Panc1 (cell line): ENCODE results near the gene PXDN.

ENCODE experiments used
- CTCF ChIP-seq: fragments of 450-650 bp; IDR thresholded peaks from 2 replicates; pipeline ENCODE4 v1.5.1; 2017; ENCODE audit warnings: mild to moderate bottlenecking
- REST ChIP-seq, 2 experiments: IDR thresholded peaks; 2 replicates each; pipeline ENCODE4 v1.6.1; 2011 to 2012; ENCODE audit warnings: low read depth in 2 of 2, control low read depth in 1 of 2, low read length in 1 of 2, mild to moderate bottlenecking in 1 of 2, moderate library complexity in 1 of 2; ENCODE audit not compliant: insufficient read depth in 1 of 2

GRCh38 chr2:1713142-1713838 lies 31.0 kb downstream of the PXDN start:
- TF ChIP-seq CTCF (no peak), REST (IDR thresholded peaks at IDR 0.05; ENCODE audit: insufficient read depth in 1 of 2, low read depth in 2 of 2, low read length in 1 of 2) (no peak)
